Activated CD4-positive, alpha-beta T cell treated with anti-CD3 and anti-CD28 coated beads, Interleukin-2, amount 10 ng/mL, durations not matched to agents 7 days and 5 days (primary cell): ENCODE measurements around the gene GALNT14. TPM values are rescaled to one million over a fixed set of nuclear protein-coding genes. Genes with fewer than 3 reads are reported as not detected.

Source experiments
- CTCF ChIA-PET: fragments of 350-600 bp; sonication (Branson Sonifier 250); formaldehyde crosslinking; loops from one replicate; lab custom pipeline; 2021; ENCODE audit warnings: antibody characterized with exemption; lab: Charles Lee
- POLR2A ChIA-PET: fragments of 350-600 bp; sonication (Branson Sonifier 250); formaldehyde crosslinking; loops from one replicate; lab custom pipeline; 2021; ENCODE audit warnings: antibody characterized with exemption; lab: Charles Lee
- DNase-seq: peaks from one replicate; pipeline ENCODE4 v3.0.0-alpha.2; 2020
- H3K27ac Mint-ChIP-seq: one replicate; pipeline ENCODE4 v1.8.0; 2021; ENCODE audit warnings: mild to moderate bottlenecking, moderate library complexity, mixed read lengths
- H3K27me3 Mint-ChIP-seq: one replicate; pipeline ENCODE4 v1.8.0; 2021; ENCODE audit warnings: mixed read lengths
- H3K36me3 Mint-ChIP-seq: one replicate; pipeline ENCODE4 v1.8.0; 2021; ENCODE audit warnings: low read depth, mixed read lengths
- H3K4me1 Mint-ChIP-seq: one replicate; pipeline ENCODE4 v1.8.0; 2021; ENCODE audit warnings: mixed read lengths
- H3K4me3 Mint-ChIP-seq: one replicate; pipeline ENCODE4 v1.8.0; 2021; ENCODE audit warnings: mild to moderate bottlenecking, moderate library complexity, mixed read lengths
- H3K9me3 Mint-ChIP-seq: one replicate; pipeline ENCODE4 v1.8.0; 2021; ENCODE audit warnings: mixed read lengths
- total RNA-seq, 2 experiments: library from RNA; stranded (reverse); gene quantifications; one replicate each; pipeline ENCODE4 v1.2.3, GENCODE V29; 2021

The GALNT14 gene
- total RNA-seq, 2 experiments from 2014 or later, result not detected

GRCh38 chr2:31057691-31058090 lies 80.5 kb downstream of the GALNT14 start:
- H3K4me1 Mint-ChIP-seq, result no peaks in the 10 kb centered on the region
- no peak overlapping the region for H3K27ac Mint-ChIP-seq
- peaks cover 4% of the 10 kb centered on the region for H3K27me3 Mint-ChIP-seq
- ChIA-PET CTCF (interaction anchor here (0.6 kb wide), 1 partner anchor 344 kb away, joined by 3 read pairs; no protein-coding TSS in a partner anchor), POLR2A (no interaction called here)
- DNase-seq, result no peak
- no peaks in the 10 kb centered on the region for H3K9me3 Mint-ChIP-seq
- no peak overlapping the region for H3K4me3 Mint-ChIP-seq
- no peaks in the 10 kb centered on the region for H3K36me3 Mint-ChIP-seq

- no peak overlapping the region for H3K27ac Mint-ChIP-seq
- ChIA-PET CTCF (no interaction called here), POLR2A (no interaction called here)
- H3K4me1 Mint-ChIP-seq, result no peaks in the 10 kb centered on the region
- H3K27me3 Mint-ChIP-seq, result no peaks in the 10 kb centered on the region
- no peaks in the 10 kb centered on the region for H3K36me3 Mint-ChIP-seq
- no peak for DNase-seq
- H3K4me3 Mint-ChIP-seq, result no peak overlapping the region
- no peaks in the 10 kb centered on the region for H3K9me3 Mint-ChIP-seq
These were observed 82.3 kb downstream of the GALNT14 start for GRCh38 chr2:31055938-31056337.

GRCh38 chr2:31054842-31055388 lies 83.3 kb downstream of the GALNT14 start:
- CTCF ChIA-PET, result no interaction called here
- H3K9me3 Mint-ChIP-seq, result no peaks in the 10 kb centered on the region
- H3K36me3 Mint-ChIP-seq, result no peaks in the 10 kb centered on the region
- no peaks in the 10 kb centered on the region for H3K27me3 Mint-ChIP-seq
- no peaks in the 10 kb centered on the region for H3K4me1 Mint-ChIP-seq
- POLR2A ChIA-PET, result no interaction called here
- H3K27ac Mint-ChIP-seq, result no peak overlapping the region
- no peak for DNase-seq
- H3K4me3 Mint-ChIP-seq, result no peak overlapping the region

GRCh38 chr2:31053929-31054782 lies 84.1 kb downstream of the GALNT14 start:
- Mint-ChIP-seq H3K4me3 (no peak overlapping the region), H3K27ac (no peak overlapping the region), H3K4me1 (no peaks in the 10 kb centered on the region), H3K27me3 (no peaks in the 10 kb centered on the region), H3K36me3 (no peaks in the 10 kb centered on the region), H3K9me3 (no peaks in the 10 kb centered on the region)
- ChIA-PET POLR2A (no interaction called here), CTCF (interaction anchor here (1.2 kb wide), 1 partner anchor 20 kb away, joined by 3 read pairs; no protein-coding TSS in a partner anchor)
- DNase-seq, result no peak

GRCh38 chr2:31052284-31052683 lies 86.0 kb downstream of the GALNT14 start:
- DNase-seq, result no peak
- H3K27ac Mint-ChIP-seq, result no peak overlapping the region
- H3K9me3 Mint-ChIP-seq, result no peaks in the 10 kb centered on the region
- H3K36me3 Mint-ChIP-seq, result no peaks in the 10 kb centered on the region
- ChIA-PET CTCF (interaction anchor here (0.6 kb wide), 1 partner anchor 739 kb away, joined by 6 read pairs; no protein-coding TSS in a partner anchor), POLR2A (no interaction called here)
- no peak overlapping the region for H3K4me3 Mint-ChIP-seq
- no peaks in the 10 kb centered on the region for H3K4me1 Mint-ChIP-seq
- no peaks in the 10 kb centered on the region for H3K27me3 Mint-ChIP-seq

GRCh38 chr2:31051258-31052140 lies 86.7 kb downstream of the GALNT14 start:
- ChIA-PET POLR2A (no interaction called here), CTCF (interaction anchor here (0.6 kb wide), 2 partner anchors 740 to 1067 kb away, joined by 3 to 6 read pairs; no protein-coding TSS in a partner anchor)
- DNase-seq, result no peak
- Mint-ChIP-seq H3K4me1 (no peaks in the 10 kb centered on the region), H3K27ac (no peak overlapping the region), H3K27me3 (no peaks in the 10 kb centered on the region), H3K36me3 (no peaks in the 10 kb centered on the region), H3K4me3 (no peak overlapping the region), H3K9me3 (no peaks in the 10 kb centered on the region)

GRCh38 chr2:31049916-31050588 lies 88.2 kb downstream of the GALNT14 start:
- H3K4me1 Mint-ChIP-seq, result no peaks in the 10 kb centered on the region
- H3K27me3 Mint-ChIP-seq, result no peaks in the 10 kb centered on the region
- no peaks in the 10 kb centered on the region for H3K36me3 Mint-ChIP-seq
- no peak for DNase-seq
- no peak overlapping the region for H3K4me3 Mint-ChIP-seq
- H3K9me3 Mint-ChIP-seq, result no peaks in the 10 kb centered on the region
- H3K27ac Mint-ChIP-seq, result no peak overlapping the region
- ChIA-PET CTCF (no interaction called here), POLR2A (no interaction called here)

- Mint-ChIP-seq H3K36me3 (no peaks in the 10 kb centered on the region), H3K27ac (no peak overlapping the region), H3K4me1 (no peaks in the 10 kb centered on the region), H3K27me3 (no peaks in the 10 kb centered on the region), H3K9me3 (no peaks in the 10 kb centered on the region), H3K4me3 (no peak overlapping the region)
- CTCF ChIA-PET, result no interaction called here
- no peak for DNase-seq
- POLR2A ChIA-PET, result no interaction called here
These were observed 89.0 kb downstream of the GALNT14 start for GRCh38 chr2:31049264-31049663.

- POLR2A ChIA-PET, result no interaction called here
- no peaks in the 10 kb centered on the region for H3K9me3 Mint-ChIP-seq
These were observed 90.6 kb downstream of the GALNT14 start for GRCh38 chr2:31047599-31047998.

GRCh38 chr2:31038385-31038784 lies 99.9 kb downstream of the GALNT14 start:
- ChIA-PET POLR2A (no interaction called here), CTCF (interaction anchor here (0.6 kb wide), 1 partner anchor 28 kb away, joined by 4 read pairs; no protein-coding TSS in a partner anchor)
- Mint-ChIP-seq H3K27ac (no peak overlapping the region), H3K9me3 (peaks cover 17% of the 10 kb centered on the region), H3K27me3 (peaks cover 7% of the 10 kb centered on the region), H3K4me3 (no peak overlapping the region), H3K4me1 (no peaks in the 10 kb centered on the region), H3K36me3 (no peaks in the 10 kb centered on the region)
- DNase-seq, result no peak

More at GRCh38 chr2:31047599-31047998, 90.6 kb downstream of the GALNT14 start:
- Mint-ChIP-seq H3K4me3 (no peak overlapping the region), H3K27me3 (no peaks in the 10 kb centered on the region), H3K4me1 (no peaks in the 10 kb centered on the region), H3K36me3 (no peaks in the 10 kb centered on the region), H3K27ac (no peak overlapping the region)
- no peak for DNase-seq
- CTCF ChIA-PET, result interaction anchor here (0.9 kb wide), 1 partner anchor 15 kb away, joined by 4 read pairs; no protein-coding TSS in a partner anchor

GRCh38 chr2:31037058-31037457 lies 101.2 kb downstream of the GALNT14 start:
- peaks cover 17% of the 10 kb centered on the region for H3K9me3 Mint-ChIP-seq
- ChIA-PET CTCF (no interaction called here), POLR2A (no interaction called here)
- no peaks in the 10 kb centered on the region for H3K4me1 Mint-ChIP-seq
- H3K27me3 Mint-ChIP-seq, result peaks cover 7% of the 10 kb centered on the region
- H3K36me3 Mint-ChIP-seq, result no peaks in the 10 kb centered on the region
- DNase-seq, result no peak
- no peak overlapping the region for H3K4me3 Mint-ChIP-seq
- H3K27ac Mint-ChIP-seq, result no peak overlapping the region

GRCh38 chr2:31033032-31033431 lies 105.2 kb downstream of the GALNT14 start:
- no peak overlapping the region for H3K4me3 Mint-ChIP-seq
- peaks cover 7% of the 10 kb centered on the region for H3K27me3 Mint-ChIP-seq
- CTCF ChIA-PET, result interaction anchor here (0.7 to 1.5 kb wide), 4 partner anchors 10 to 272 kb away, joined by 3 to 5 read pairs (median 4); no protein-coding TSS in a partner anchor
- no peaks in the 10 kb centered on the region for H3K4me1 Mint-ChIP-seq
- no peaks in the 10 kb centered on the region for H3K36me3 Mint-ChIP-seq
- POLR2A ChIA-PET, result no interaction called here
- H3K9me3 Mint-ChIP-seq, result peaks cover 17% of the 10 kb centered on the region
- H3K27ac Mint-ChIP-seq, result no peak overlapping the region
- DNase-seq, result no peak
